ENCODE measurements around the gene ADAMTS12. TPM values are rescaled to one million over a fixed set of nuclear protein-coding genes. Genes with fewer than 3 reads are reported as not detected.

The ADAMTS12 gene
- total RNA-seq, 1 experiment from 2014 or later: not detected

DNA sequence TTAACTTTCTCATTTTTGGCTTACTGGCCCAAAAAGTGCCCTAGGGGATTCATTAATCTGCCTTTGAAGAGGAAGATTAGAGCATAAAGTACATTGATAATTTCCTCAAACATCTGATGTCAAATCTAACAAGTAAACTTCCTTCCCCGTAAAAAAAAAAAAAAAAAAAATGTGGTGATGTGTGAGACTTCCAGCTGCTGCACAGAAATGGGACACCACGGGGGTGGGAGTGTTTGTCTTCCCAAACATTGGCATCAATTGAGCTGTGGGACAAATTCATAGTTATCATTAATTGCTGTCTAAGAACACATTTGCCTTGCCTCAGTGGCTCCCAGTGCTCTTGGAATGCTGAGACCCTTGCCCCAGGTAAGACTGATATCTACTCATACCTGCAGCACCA, 149.6 kb downstream of the ADAMTS12 start:
- Mint-ChIP-seq H3K27me3 (ENCODE audit: insufficient read depth, unreplicated experiment) (no peaks in the 10 kb centered on the region), H3K36me3 (ENCODE audit: insufficient read depth, unreplicated experiment) (no peaks in the 10 kb centered on the region), H3K27ac (ENCODE audit: low read depth, unreplicated experiment) (no peak overlapping the region), H3K4me3 (ENCODE audit: unreplicated experiment) (no peak overlapping the region), H3K4me1 (ENCODE audit: insufficient read depth, unreplicated experiment) (no peaks in the 10 kb centered on the region), H3K9me3 (ENCODE audit: unreplicated experiment) (no peaks in the 10 kb centered on the region)
- ChIA-PET CTCF (interaction anchor here (0.9 kb wide), 1 partner anchor 42 kb away, joined by 4 read pairs; no protein-coding TSS in a partner anchor), POLR2A (interaction anchor here (0.5 to 0.6 kb wide), 2 partner anchors 266 to 300 kb away, joined by 3 to 4 read pairs; partner anchors contain the start of gene AMACR)
- TF ChIP-seq, protein P1, sequence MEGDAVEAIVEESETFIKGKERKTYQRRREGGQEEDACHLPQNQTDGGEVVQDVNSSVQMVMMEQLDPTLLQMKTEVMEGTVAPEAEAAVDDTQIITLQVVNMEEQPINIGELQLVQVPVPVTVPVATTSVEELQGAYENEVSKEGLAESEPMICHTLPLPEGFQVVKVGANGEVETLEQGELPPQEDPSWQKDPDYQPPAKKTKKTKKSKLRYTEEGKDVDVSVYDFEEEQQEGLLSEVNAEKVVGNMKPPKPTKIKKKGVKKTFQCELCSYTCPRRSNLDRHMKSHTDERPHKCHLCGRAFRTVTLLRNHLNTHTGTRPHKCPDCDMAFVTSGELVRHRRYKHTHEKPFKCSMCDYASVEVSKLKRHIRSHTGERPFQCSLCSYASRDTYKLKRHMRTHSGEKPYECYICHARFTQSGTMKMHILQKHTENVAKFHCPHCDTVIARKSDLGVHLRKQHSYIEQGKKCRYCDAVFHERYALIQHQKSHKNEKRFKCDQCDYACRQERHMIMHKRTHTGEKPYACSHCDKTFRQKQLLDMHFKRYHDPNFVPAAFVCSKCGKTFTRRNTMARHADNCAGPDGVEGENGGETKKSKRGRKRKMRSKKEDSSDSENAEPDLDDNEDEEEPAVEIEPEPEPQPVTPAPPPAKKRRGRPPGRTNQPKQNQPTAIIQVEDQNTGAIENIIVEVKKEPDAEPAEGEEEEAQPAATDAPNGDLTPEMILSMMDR (IDR thresholded peaks at IDR 0.05; ENCODE audit: unreplicated experiment): no peak
- no peak for DNase-seq (ENCODE audit: unreplicated experiment)
- intact Hi-C loops (cut with micrococcal nuclease): no loop called here
- no TSS peak for BruUV-seq (replicated peaks)

DNA sequence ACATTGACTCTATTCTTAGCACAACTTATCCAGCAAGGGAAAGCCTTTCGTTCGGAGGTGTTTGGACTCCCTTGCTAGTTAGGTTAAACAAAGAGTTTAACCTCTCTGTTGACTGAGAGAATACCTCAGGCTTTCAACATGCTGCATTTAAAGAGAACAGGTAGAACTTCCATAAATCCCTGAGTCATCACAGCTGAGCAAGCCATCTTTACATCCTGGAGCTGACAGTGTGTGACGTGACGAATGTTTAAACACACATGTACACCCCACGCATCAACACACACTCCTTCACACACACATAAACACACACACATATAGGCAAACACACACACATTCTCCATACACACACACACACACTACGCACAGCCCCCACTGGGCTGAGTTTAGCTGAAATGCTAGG, 152.8 kb downstream of the ADAMTS12 start:
- DNase-seq (ENCODE audit: unreplicated experiment): no peak

DNA sequence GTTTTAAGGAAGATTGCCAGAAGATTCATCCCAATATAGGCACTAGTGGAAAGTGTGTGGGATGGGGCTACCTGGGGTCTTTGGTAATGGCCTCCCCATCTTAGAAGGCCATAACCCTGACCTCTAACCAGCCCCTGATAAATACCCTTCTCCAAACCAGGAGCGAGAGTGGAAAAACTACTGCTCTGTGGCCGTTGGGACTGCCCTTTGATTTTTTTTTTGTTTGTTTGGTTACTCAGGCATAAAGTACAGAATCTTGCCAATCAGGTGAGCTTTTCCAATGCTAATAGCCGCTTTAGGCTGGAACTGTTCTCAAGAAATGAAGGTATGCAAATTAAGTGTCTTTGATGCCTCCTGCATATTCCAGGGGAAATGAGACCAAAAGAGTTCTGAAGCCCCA, 153.7 kb downstream of the ADAMTS12 start:
- ChIA-PET CTCF (interaction anchor here (0.7 kb wide), 1 partner anchor 26 kb away, joined by 3 read pairs; no protein-coding TSS in a partner anchor), POLR2A (no interaction called here)
- H3K9me3 Mint-ChIP-seq (ENCODE audit: unreplicated experiment): no peaks in the 10 kb centered on the region
- H3K27ac Mint-ChIP-seq (ENCODE audit: low read depth, unreplicated experiment): no peak overlapping the region
- no TSS peak for BruUV-seq (replicated peaks)
- no peaks in the 10 kb centered on the region for H3K27me3 Mint-ChIP-seq (ENCODE audit: insufficient read depth, unreplicated experiment)
- no peak overlapping the region for H3K4me3 Mint-ChIP-seq (ENCODE audit: unreplicated experiment)
- intact Hi-C loops (cut with micrococcal nuclease): no loop called here
- TF ChIP-seq, protein P1 (IDR thresholded peaks at IDR 0.05; ENCODE audit: unreplicated experiment): no peak
- no peak for DNase-seq (ENCODE audit: unreplicated experiment)
- no peaks in the 10 kb centered on the region for H3K36me3 Mint-ChIP-seq (ENCODE audit: insufficient read depth, unreplicated experiment)
- no peaks in the 10 kb centered on the region for H3K4me1 Mint-ChIP-seq (ENCODE audit: insufficient read depth, unreplicated experiment)

More for the DNA sequence above, 152.8 kb downstream of the ADAMTS12 start:
- no TSS peak for BruUV-seq (replicated peaks)
- CTCF ChIA-PET: no interaction called here
- TF ChIP-seq, protein P1 (IDR thresholded peaks at IDR 0.05; ENCODE audit: unreplicated experiment): no peak
- POLR2A ChIA-PET: no interaction called here
- Mint-ChIP-seq H3K9me3 (ENCODE audit: unreplicated experiment) (no peaks in the 10 kb centered on the region), H3K36me3 (ENCODE audit: insufficient read depth, unreplicated experiment) (no peaks in the 10 kb centered on the region), H3K4me3 (ENCODE audit: unreplicated experiment) (no peak overlapping the region), H3K4me1 (ENCODE audit: insufficient read depth, unreplicated experiment) (no peaks in the 10 kb centered on the region), H3K27me3 (ENCODE audit: insufficient read depth, unreplicated experiment) (no peaks in the 10 kb centered on the region), H3K27ac (ENCODE audit: low read depth, unreplicated experiment) (no peak overlapping the region)
- intact Hi-C loops (cut with micrococcal nuclease): no loop called here

DNA sequence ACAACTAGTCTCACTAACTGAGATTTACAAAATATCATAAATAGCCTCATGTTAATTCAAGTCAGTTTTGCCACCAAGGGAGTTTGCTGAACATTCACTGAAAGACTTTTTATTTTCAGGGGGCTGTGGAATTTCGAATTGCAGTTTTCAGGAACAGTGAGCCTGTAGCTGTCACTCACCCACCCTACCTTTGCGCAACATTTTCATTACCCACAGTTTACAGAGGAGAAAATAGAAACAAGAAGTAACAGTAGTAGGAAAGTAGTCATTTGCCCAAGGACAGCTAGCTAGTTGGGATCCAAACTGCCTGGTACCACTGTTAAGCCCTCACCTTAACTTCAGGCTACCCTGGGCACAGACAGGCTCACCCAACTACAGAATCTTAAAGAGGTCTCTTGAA, 154.1 kb downstream of the ADAMTS12 start:
- no TSS peak for BruUV-seq (replicated peaks)
- CTCF ChIA-PET: no interaction called here
- TF ChIP-seq, protein P1 (IDR thresholded peaks at IDR 0.05; ENCODE audit: unreplicated experiment): no peak
- Mint-ChIP-seq H3K4me3 (ENCODE audit: unreplicated experiment) (no peak overlapping the region), H3K27ac (ENCODE audit: low read depth, unreplicated experiment) (no peak overlapping the region), H3K36me3 (ENCODE audit: insufficient read depth, unreplicated experiment) (no peaks in the 10 kb centered on the region), H3K4me1 (ENCODE audit: insufficient read depth, unreplicated experiment) (no peaks in the 10 kb centered on the region), H3K27me3 (ENCODE audit: insufficient read depth, unreplicated experiment) (no peaks in the 10 kb centered on the region), H3K9me3 (ENCODE audit: unreplicated experiment) (no peaks in the 10 kb centered on the region)
- POLR2A ChIA-PET: no interaction called here
- intact Hi-C loops (cut with micrococcal nuclease): no loop called here
- DNase-seq (ENCODE audit: unreplicated experiment): no peak
